Motor neuron (in vitro differentiated cells): Measurements from ENCODE around the gene GPC3. TPM values are rescaled to one million over a fixed set of nuclear protein-coding genes. Genes with fewer than 3 reads are reported as not detected.

ENCODE experiments used
- ATAC-seq, 8 experiments: fragments of 200-7000 bp; cut with Tn5 transposase; replicated peaks in 6 of 8; 2 replicates each; pipeline ENCODE4 v1.8.0; 2021; ENCODE audit warnings: mild to moderate bottlenecking in 8 of 8, moderate library complexity in 8 of 8
- H3K27ac ChIP-seq, 2 donors: fragments of 250-450 bp; sonication (Bioruptor Pico); 2 replicates each; pipeline ENCODE4 v1.9.0; 2021; ENCODE audit warnings: antibody characterized with exemption in 2 of 2, mild to moderate bottlenecking in 2 of 2, moderate library complexity in 1 of 2
- H3K4me1 ChIP-seq, 2 donors: fragments of 250-450 bp; sonication (Bioruptor Pico); replicated peaks in 1 of 2; 2 replicates each; pipeline ENCODE4 v1.6.1; 2021; ENCODE audit warnings: antibody characterized with exemption in 2 of 2, mild to moderate bottlenecking in 2 of 2, moderate library complexity in 1 of 2
- H3K4me3 ChIP-seq, 5 donors: fragments of 250-450 bp; sonication (Bioruptor Pico); 2 replicates each; pipeline ENCODE4 v1.9.0; 2021; ENCODE audit warnings: antibody characterized with exemption in 5 of 5, mild to moderate bottlenecking in 5 of 5, moderate library complexity in 4 of 5
- WGBS, 10 experiments: fragments of 450-650 bp; shearing (Covaris generic); methylation state at CpG; one replicate each; pipeline ENCODE4 v1.0.0; 2022; 5-methylcytosine and 5-hydroxymethylcytosine counted together
- in situ Hi-C, 9 experiments: fragments of 400-800 bp; cut with MboI; loops; one replicate each; pipeline ENCODE4 v1.15.0; 2021; ENCODE audit warnings: low sequenced_read_pairs in 9 of 9, low pct_unique_long_range_greater_than_20kb in 2 of 9; ENCODE audit not compliant: unreplicated experiment in 9 of 9
- total RNA-seq, 8 experiments: library from RNA; unstranded; fragments of 300-600 nt; gene quantifications; 2 replicates each; pipeline versions ENCODE4 v1.2.3 to v1.2.4, GENCODE V29; 2022

Gene GPC3
- total RNA-seq, 8 experiments from 2014 or later: 2.7 to 92.2 (median 3.6) TPM; not detected in 3

DNA sequence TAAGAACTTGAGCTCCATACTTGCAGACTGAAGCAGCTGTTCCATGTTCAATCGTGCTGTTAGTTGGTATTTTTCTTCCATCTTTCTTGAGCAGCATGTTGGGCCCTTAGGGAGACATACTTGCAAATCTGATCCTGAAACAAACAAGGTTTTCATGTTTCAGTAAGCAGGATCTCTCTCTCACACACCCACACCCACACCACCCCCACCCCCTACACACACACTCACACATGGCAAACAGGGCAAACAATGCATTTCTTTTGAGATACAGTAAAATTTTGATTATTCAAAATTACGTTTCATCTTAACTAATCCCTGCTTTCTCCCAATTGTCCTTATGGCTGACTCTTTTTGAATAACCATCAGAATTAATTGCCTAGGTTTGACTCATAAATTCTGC, 32.3 kb downstream of the GPC3 start:
- no peak for ATAC-seq
- Histone ChIP-seq H3K4me1 (no peaks in the 10 kb centered on the region), H3K27ac (no peak overlapping the region), H3K4me3 (no peak overlapping the region)
- whole genome bisulfite sequencing, 10 experiments: 0 to 76% (median 0%) methylated on average over 1 to 2 of the region's 2 CpGs; no CpG with 5 or more reads in 6 of the 10 experiments
- in situ Hi-C loops: no loop called here

DNA sequence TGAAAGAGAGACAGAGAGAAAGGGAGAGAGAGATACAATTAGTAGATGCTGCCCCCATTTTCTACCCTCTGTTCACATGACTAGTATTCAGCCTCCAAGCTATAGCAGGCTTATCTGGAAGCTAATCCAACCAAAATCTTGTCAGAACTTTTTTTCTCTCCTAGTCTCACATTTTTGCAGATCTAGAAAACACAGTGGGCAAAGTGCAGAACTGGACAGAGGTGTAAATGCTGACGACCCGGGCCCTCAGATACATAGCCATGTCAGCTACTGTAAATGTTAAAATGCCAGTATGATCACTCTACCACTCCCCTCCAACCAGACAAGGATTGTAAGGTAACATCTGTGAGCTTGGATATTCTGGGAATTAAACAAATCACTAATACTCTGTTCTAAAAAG, 34.3 kb downstream of the GPC3 start:
- ATAC-seq: no peak
- no peak overlapping the region for H3K27ac ChIP-seq
- 67 to 100% methylated on average over 1 to 2 of the region's 2 CpGs; no CpG with 5 or more reads in 8 of the 10 experiments for WGBS, 10 experiments
- no peaks in the 10 kb centered on the region for H3K4me1 ChIP-seq
- in situ Hi-C loops: no loop called here
- H3K4me3 ChIP-seq: no peak overlapping the region

DNA sequence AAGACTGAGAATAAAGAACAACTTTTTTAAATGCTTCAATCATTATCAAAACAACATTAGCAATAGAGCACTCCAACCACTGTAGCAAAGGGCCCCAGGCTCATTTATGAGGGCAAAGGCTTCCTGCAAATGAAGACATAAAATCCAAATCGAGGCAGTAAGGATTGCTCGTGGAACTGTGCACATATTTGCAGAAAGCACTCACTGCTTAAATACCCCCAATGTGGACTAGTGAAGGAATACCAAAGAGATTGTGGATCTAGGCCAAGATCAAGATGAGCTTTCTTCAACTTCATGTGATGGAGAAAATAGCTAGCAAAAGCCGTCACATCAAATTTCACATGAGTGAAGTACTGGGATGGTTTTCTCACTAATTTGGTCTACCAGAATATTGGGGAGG, 35.2 kb downstream of the GPC3 start:
- H3K4me1 ChIP-seq: no peaks in the 10 kb centered on the region
- H3K4me3 ChIP-seq: no peak overlapping the region
- in situ Hi-C loops: no loop called here
- H3K27ac ChIP-seq: no peak overlapping the region
- no peak for ATAC-seq
- 0 to 97% (median 31%) methylated on average over 1 to 3 of the region's 3 CpGs; no CpG with 5 or more reads in 6 of the 10 experiments for WGBS, 10 experiments

DNA sequence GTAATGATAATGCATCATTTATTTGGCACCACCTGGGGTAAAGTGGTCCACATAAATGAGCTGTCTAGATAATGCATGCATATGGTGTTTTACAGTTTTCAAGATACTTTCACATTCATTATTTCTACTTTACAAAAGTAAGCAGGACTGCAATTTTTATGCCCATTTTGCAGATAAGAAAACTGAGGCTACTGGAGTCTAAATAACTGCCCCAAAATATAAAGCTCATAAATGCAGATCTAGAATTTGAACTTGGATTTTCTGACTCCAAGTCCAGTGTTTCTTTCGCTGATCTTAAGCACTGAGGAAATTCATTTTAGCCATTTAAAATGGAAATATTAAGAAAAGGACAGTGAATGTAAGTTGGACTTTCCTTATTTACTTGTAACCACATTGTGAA, 36.5 kb downstream of the GPC3 start:
- H3K4me1 ChIP-seq: no peaks in the 10 kb centered on the region
- ATAC-seq: no peak
- 0 to 89% (median 34%) methylated on average over 1 of the region's 1 CpG; no CpG with 5 or more reads in 6 of the 10 experiments for WGBS, 10 experiments
- in situ Hi-C loops: no loop called here
- no peak overlapping the region for H3K27ac ChIP-seq
- H3K4me3 ChIP-seq: no peak overlapping the region

DNA sequence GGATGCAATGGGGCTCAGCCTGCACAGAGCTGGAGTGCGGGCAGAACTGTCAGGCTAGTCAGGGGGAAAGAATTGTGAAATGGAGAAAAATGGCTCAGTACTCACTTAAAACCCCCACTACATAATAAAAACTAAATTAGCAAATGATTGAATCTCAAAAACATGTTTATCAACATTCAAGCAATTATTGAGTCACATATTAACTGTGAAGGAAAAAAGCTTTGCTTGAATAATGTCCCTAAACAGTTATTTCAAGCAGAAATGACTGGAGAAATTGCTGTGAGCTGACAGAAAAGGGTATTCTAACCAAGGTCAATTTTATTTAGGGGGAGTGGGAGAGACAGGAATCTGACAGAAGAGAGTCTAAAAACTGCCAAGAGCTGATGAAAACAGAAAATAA, 37.4 kb downstream of the GPC3 start:
- Histone ChIP-seq H3K4me3 (no peak overlapping the region), H3K27ac (no peak overlapping the region), H3K4me1 (no peaks in the 10 kb centered on the region)
- in situ Hi-C loops: no loop called here
- 17 to 43% (median 40%) methylated on average over 1 of the region's 1 CpG; no CpG with 5 or more reads in 7 of the 10 experiments for WGBS, 10 experiments
- no peak for ATAC-seq

DNA sequence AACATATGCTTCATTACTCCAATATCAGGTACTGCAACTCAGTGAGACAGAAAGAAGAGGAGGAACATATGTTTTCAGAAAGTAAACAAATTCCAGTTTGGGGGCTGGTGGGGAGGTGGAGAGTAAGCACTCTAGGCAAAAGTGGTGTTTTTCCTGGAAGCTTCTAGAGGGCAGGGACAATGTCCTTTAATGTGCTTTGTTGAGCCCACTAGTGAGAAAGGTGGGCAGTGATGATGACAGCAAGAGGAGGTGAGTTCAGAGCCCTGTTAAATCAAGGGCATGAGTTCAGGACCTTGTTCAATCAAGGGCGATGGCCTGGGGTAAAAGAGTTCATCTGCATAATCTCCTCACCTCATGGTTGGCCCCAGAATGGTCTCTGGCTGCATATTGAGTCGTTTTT, 38.4 kb downstream of the GPC3 start:
- in situ Hi-C loops: no loop called here
- no peak overlapping the region for H3K27ac ChIP-seq
- WGBS, 10 experiments: 0 to 50% (median 0%) methylated on average over 1 to 2 of the region's 2 CpGs; no CpG with 5 or more reads in 4 of the 10 experiments

DNA sequence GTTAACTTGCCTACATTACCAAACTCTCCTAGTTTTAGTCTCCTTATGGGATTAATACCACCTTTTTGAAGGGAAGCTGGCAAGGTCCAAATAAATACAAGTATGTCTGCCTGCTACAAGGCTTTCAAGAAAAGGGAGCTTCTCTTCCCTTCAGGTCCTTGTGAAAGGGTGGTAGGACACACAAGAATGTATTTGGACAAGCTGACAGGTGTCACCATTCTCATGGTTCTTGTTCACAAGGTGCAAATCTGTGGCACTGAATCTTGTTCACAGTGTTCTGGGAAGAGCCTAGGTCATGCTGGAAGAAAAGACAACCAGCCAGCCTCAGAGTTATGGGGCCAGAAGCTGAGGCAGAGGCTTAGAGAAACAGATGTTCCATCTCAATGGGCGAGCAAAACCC, 41.9 kb downstream of the GPC3 start:
- in situ Hi-C loops: no loop called here
- H3K4me1 ChIP-seq: no peaks in the 10 kb centered on the region
- H3K27ac ChIP-seq: no peak overlapping the region
- no peak for ATAC-seq
- WGBS, 10 experiments: 0 to 86% (median 33%) methylated on average over 1 of the region's 1 CpG; no CpG with 5 or more reads in 7 of the 10 experiments
- H3K4me3 ChIP-seq: no peak overlapping the region

More for the DNA sequence above, 38.4 kb downstream of the GPC3 start:
- ATAC-seq: no peak
- H3K4me3 ChIP-seq: no peak overlapping the region
- H3K4me1 ChIP-seq: no peaks in the 10 kb centered on the region

DNA sequence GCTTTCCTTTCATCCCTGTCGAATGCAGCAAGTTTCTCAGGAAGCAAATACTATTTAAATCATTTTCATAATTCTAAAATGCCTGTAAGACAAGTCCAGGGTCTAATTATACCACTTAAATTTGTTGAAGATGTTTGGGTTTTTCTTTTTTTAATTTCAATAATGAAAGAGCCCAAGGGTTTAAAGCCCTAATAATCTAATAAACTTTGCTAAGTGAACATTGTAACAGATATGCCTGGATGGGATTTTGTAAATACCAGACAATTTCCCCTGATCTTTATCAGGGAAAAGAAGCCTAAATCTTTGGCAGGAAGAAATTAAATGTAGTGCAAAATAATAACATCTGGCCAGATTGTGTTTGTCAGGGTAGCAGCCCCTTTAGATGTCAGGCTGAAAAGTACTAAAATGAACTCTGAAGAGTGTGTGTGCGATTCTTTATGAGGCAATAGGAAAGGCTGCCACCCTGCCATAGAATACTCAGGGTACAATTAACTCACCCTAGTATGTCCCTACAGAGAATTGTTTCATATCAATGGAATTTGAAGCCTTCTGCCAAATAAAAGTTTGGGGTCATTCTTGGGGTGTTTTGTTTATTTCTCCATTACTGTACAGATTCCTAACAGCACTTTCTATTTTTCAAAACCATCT, 45.6 kb downstream of the GPC3 start:
- Histone ChIP-seq H3K27ac (no peak overlapping the region), H3K4me1 (no peaks in the 10 kb centered on the region), H3K4me3 (no peak overlapping the region)
- ATAC-seq: no peak
- WGBS, 10 experiments: 15 to 100% (median 65%) methylated on average over 1 to 2 of the region's 2 CpGs; no CpG with 5 or more reads in 6 of the 10 experiments
- in situ Hi-C loops: no loop called here

DNA sequence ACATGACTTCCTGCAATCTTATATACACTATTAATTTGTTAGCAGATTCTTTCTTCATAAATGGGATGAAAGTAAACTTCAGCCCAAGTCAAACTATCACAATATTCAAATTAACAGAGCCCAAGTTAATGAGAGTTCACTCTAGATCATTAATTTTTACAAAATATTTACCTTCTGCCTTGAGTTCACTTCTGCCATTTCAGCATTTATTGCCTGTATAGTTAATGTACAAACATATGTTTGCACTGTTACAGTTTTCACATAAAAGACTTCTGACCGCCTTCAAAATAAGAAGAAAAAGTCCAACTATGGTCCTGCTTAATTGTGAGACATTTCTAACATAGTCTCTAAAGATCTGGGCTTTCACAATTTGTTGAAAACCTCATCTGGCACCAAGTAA, 46.9 kb downstream of the GPC3 start:
- in situ Hi-C loops: no loop called here
- Histone ChIP-seq H3K27ac (no peak overlapping the region), H3K4me3 (no peak overlapping the region), H3K4me1 (peaks cover 0 to 4% of the 10 kb centered on the region in 2 donors)
- ATAC-seq: no peak
- WGBS, 10 experiments: 0 to 83% (median 63%) methylated on average over 1 of the region's 1 CpG; no CpG with 5 or more reads in 6 of the 10 experiments

DNA sequence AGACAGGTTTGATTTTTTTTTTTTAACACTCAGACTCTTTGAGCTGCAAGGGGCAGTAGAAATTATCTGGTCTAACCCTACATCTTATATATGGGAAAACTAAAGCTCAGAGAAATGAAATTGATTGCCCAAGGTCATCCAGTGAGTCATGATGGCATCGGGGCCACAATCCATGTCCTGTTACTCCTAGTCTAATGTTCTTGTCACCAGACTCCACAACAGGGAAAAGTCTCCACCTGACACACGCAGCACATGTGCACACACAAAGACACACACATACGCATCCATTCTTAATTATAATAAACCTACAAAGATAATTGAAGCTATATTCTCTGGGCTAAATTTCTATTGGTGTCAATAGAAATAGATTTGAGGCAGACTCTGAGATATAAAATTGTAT, 48.4 kb downstream of the GPC3 start:
- in situ Hi-C loops: no loop called here
- Histone ChIP-seq H3K4me1 (peaks cover 0 to 4% of the 10 kb centered on the region in 2 donors), H3K27ac (no peak overlapping the region), H3K4me3 (no peak overlapping the region)
- WGBS, 10 experiments: 0 to 61% (median 0%) methylated on average over 1 to 3 of the region's 3 CpGs; no CpG with 5 or more reads in 7 of the 10 experiments
- ATAC-seq: no peak

DNA sequence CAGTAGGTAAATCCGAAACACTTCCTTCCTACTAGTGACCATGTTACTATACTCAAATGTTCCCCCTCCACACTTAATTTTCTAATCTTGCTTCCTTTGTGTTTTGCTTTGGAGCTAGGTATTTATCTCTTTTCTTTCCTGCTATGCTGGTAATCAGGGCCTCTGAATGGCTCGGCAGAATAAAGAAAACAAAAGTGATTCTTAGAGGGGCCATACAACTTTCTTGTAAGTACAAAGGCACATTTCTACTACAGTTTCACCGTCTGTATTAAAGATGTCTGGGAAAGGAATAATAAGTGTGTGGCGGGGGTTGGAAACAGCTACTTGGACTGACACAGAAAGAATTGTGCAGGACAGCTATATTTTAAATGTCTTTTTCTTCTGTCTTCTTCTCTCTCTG, 50.3 kb downstream of the GPC3 start:
- Histone ChIP-seq H3K4me3 (no peak overlapping the region), H3K27ac (no peak overlapping the region), H3K4me1 (peaks cover 0 to 4% of the 10 kb centered on the region in 2 donors)
- peak in 4 of 8 experiments; percentile 16 to 43 (median 34) for ATAC-seq
- WGBS, 10 experiments: 0 to 55% (median 33%) methylated on average over 2 to 4 of the region's 4 CpGs; no CpG with 5 or more reads in 5 of the 10 experiments
- in situ Hi-C loops: no loop called here

DNA sequence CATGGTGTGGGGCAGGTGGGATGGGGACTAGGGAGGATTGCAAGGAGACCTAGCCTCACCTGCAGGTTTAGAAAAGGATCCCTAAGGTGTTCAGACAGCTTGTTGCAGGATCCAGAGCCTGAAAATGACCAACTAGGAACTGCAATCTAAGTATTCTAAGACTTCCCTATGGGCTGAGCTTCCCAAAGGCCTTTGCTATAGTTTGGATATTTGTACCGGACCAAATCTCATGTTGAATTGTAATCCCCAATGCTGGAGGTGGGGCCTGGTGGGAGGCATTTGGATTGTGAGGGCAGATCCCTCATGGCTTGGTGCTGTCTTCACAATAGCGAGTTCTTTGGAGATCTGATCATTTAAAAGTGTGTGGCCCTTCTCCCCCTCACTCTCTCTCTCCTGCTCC, 52.1 kb downstream of the GPC3 start:
- WGBS, 10 experiments: 20 to 100% methylated on average over 1 of the region's 2 CpGs; no CpG with 5 or more reads in 8 of the 10 experiments
- no peak overlapping the region for H3K27ac ChIP-seq
- no peak for ATAC-seq
- no peak overlapping the region for H3K4me3 ChIP-seq
- H3K4me1 ChIP-seq: peaks cover 0 to 4% of the 10 kb centered on the region in 2 donors
- in situ Hi-C loops: no loop called here

DNA sequence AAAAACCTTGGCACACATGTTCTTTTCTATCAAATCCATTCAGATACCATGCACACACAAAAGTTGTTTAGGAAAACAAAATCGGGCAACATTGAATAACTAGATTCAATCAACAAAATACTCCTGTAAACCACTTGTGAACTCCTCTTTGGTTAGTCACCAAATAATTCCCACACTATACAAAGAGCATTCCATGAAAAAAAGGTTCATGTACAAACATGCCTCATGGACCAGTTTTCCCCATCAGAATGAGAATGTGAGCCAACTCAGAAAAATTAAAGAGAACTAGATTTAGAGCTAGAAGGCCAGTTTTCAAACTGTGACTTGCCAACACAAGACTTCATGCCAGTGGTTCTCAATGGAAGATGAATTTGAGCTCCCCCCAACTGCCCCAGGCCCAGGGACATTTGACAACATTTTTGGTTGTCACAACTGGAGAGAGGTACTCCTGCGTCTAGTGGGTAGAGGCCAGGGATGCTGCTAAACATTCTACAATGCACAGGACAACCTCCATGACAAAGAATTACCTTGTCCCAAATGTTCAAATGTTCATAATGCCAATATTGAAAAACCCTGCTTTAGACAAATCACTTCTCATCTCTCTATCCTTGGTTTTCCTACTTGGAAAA, 55.4 kb downstream of the GPC3 start:
- in situ Hi-C loops: no loop called here
- no peak for ATAC-seq

More for the DNA sequence above, 55.4 kb downstream of the GPC3 start:
- H3K4me1 ChIP-seq: peaks cover 0 to 4% of the 10 kb centered on the region in 2 donors
- no peak overlapping the region for H3K27ac ChIP-seq
- WGBS, 10 experiments: 0 to 80% (median 73%) methylated on average over 1 to 2 of the region's 2 CpGs; no CpG with 5 or more reads in 7 of the 10 experiments
- H3K4me3 ChIP-seq: no peak overlapping the region
